ENCODE results near the gene TRAFD1. TPM values are rescaled to one million over a fixed set of nuclear protein-coding genes. Genes with fewer than 3 reads are reported as not detected.
A peak's percentile ranks its signal among the peaks of the same experiment; 100 is the strongest.

Gene TRAFD1
- total and polyA plus RNA-seq, 2 of the 13 experiments (the other 11 are each of a cell fraction or from before 2014, with no cell fraction given), result 9.5 to 20.9 TPM

DNA sequence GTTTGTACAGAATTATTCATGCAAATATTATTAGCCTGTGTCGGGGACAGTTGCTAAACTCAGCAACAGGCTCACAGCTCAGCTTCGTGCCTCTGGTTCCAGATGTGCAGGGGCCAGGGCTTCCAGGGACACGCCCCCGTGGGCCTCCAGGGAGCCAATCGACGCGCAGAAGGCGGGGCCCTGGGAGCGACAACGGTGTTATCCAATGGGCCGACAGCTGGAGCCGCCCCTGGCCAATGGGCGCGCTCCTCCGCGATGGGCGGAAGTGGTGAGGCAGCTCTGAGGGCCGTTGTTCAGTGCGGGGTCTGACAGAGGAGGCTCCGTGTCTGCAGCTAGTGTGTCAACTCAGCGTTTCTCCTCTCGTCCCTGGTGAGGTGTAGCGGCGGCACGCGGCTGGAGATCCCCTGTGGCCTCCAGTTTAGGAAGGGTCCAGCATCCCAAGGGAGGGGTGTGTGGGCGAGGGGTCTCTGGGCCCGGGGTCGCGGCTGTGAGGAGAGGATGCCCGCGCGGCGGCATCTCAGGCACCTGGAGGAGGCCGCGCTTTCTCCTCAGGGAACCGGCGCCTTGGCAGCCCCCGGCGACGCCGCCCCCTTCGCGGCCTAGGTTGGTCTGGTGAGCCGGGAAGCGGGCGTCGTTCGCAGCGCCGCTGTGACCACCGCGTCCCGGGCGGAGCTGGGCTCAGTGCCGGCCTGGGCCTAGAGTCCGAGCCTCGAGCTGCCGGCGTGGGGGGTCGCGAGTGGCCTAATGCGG is at the start of gene TRAFD1 (continued):
- TF ChIP-seq, protein P1, sequence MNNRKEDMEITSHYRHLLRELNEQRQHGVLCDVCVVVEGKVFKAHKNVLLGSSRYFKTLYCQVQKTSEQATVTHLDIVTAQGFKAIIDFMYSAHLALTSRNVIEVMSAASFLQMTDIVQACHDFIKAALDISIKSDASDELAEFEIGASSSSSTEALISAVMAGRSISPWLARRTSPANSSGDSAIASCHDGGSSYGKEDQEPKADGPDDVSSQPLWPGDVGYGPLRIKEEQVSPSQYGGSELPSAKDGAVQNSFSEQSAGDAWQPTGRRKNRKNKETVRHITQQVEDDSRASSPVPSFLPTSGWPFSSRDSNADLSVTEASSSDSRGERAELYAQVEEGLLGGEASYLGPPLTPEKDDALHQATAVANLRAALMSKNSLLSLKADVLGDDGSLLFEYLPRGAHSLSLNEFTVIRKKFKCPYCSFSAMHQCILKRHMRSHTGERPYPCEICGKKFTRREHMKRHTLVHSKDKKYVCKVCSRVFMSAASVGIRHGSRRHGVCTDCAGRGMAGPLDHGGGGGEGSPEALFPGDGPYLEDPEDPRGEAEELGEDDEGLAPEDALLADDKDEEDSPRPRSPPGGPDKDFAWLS (CRISPR knock-in tag; IDR thresholded peaks at IDR 0.05; ENCODE audit: borderline replicate concordance), result no peak
- TF ChIP-seq, protein P2, sequence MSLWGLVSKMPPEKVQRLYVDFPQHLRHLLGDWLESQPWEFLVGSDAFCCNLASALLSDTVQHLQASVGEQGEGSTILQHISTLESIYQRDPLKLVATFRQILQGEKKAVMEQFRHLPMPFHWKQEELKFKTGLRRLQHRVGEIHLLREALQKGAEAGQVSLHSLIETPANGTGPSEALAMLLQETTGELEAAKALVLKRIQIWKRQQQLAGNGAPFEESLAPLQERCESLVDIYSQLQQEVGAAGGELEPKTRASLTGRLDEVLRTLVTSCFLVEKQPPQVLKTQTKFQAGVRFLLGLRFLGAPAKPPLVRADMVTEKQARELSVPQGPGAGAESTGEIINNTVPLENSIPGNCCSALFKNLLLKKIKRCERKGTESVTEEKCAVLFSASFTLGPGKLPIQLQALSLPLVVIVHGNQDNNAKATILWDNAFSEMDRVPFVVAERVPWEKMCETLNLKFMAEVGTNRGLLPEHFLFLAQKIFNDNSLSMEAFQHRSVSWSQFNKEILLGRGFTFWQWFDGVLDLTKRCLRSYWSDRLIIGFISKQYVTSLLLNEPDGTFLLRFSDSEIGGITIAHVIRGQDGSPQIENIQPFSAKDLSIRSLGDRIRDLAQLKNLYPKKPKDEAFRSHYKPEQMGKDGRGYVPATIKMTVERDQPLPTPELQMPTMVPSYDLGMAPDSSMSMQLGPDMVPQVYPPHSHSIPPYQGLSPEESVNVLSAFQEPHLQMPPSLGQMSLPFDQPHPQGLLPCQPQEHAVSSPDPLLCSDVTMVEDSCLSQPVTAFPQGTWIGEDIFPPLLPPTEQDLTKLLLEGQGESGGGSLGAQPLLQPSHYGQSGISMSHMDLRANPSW (CRISPR knock-in tag; IDR thresholded peaks at IDR 0.05; ENCODE audit: borderline replicate concordance), result no peak
- TF ChIP-seq SNAPC2 (CRISPR knock-in tag; IDR thresholded peaks at IDR 0.05) (no peak), IRX3 (CRISPR knock-in tag; IDR thresholded peaks at IDR 0.05; ENCODE audit: borderline replicate concordance, low read depth) (0 out of 2 replicates have a peak, but pooled peaks have one; percentile 45), GFI1 (CRISPR knock-in tag; IDR thresholded peaks at IDR 0.05; ENCODE audit: borderline replicate concordance) (peak; percentile 62; the same call in 1 of the 2 replicates), HNRNPLL (IDR thresholded peaks at IDR 0.05; ENCODE audit: low read depth, low read length, poor library complexity, severe bottlenecking) (no peak), RFXANK (CRISPR knock-in tag; IDR thresholded peaks at IDR 0.05) (no peak), ISL2 (CRISPR knock-in tag; IDR thresholded peaks at IDR 0.05) (0 out of 2 replicates have a peak, but pooled peaks have one; percentile 26), MAFK (conservative IDR thresholded peaks at IDR 0.05 in 1 of 2, IDR thresholded peaks at IDR 0.05 in 1 of 2; ENCODE audit: low read length in 2 of 2) (peak; percentile 92 to 97), ZNF136 (CRISPR knock-in tag; IDR thresholded peaks at IDR 0.05; ENCODE audit: low read depth) (peak; percentile 69; the same call in 1 of the 2 replicates), SKI (IDR thresholded peaks at IDR 0.05; ENCODE audit: partially characterized antibody) (peak; percentile 23), CAMTA2 (CRISPR knock-in tag; IDR thresholded peaks at IDR 0.05; ENCODE audit: borderline replicate concordance) (no peak), ZNF777 (CRISPR knock-in tag; IDR thresholded peaks at IDR 0.05) (no peak; the same call in 1 of the 2 replicates), HNRNPH1 (optimal IDR thresholded peaks at IDR 0.05; ENCODE audit: low read depth, low read length) (no peak), ZNF83 (CRISPR knock-in tag; IDR thresholded peaks at IDR 0.05; ENCODE audit: borderline replicate concordance) (no peak)
- TF ChIP-seq, protein P3, sequence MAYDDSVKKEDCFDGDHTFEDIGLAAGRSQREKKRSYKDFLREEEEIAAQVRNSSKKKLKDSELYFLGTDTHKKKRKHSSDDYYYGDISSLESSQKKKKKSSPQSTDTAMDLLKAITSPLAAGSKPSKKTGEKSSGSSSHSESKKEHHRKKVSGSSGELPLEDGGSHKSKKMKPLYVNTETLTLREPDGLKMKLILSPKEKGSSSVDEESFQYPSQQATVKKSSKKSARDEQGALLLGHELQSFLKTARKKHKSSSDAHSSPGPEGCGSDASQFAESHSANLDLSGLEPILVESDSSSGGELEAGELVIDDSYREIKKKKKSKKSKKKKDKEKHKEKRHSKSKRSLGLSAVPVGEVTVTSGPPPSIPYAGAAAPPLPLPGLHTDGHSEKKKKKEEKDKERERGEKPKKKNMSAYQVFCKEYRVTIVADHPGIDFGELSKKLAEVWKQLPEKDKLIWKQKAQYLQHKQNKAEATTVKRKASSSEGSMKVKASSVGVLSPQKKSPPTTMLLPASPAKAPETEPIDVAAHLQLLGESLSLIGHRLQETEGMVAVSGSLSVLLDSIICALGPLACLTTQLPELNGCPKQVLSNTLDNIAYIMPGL (CRISPR knock-in tag; IDR thresholded peaks at IDR 0.05; ENCODE audit: borderline replicate concordance in 1 of 2, low read depth in 1 of 2), result peak in 1 of 2 experiments; percentile 74; a peak in 3 of 4 replicates
- TF ChIP-seq, protein P4, sequence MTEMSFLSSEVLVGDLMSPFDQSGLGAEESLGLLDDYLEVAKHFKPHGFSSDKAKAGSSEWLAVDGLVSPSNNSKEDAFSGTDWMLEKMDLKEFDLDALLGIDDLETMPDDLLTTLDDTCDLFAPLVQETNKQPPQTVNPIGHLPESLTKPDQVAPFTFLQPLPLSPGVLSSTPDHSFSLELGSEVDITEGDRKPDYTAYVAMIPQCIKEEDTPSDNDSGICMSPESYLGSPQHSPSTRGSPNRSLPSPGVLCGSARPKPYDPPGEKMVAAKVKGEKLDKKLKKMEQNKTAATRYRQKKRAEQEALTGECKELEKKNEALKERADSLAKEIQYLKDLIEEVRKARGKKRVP (CRISPR knock-in tag; IDR thresholded peaks at IDR 0.05), result 0 out of 4 replicates have a peak, but pooled peaks of 1 of the 2 experiments have one; percentile 51
